ENCODE results near the gene IGLON5.
A peak's percentile ranks its signal among the peaks of the same experiment; 100 is the strongest.

IGLON5 gene

DNA sequence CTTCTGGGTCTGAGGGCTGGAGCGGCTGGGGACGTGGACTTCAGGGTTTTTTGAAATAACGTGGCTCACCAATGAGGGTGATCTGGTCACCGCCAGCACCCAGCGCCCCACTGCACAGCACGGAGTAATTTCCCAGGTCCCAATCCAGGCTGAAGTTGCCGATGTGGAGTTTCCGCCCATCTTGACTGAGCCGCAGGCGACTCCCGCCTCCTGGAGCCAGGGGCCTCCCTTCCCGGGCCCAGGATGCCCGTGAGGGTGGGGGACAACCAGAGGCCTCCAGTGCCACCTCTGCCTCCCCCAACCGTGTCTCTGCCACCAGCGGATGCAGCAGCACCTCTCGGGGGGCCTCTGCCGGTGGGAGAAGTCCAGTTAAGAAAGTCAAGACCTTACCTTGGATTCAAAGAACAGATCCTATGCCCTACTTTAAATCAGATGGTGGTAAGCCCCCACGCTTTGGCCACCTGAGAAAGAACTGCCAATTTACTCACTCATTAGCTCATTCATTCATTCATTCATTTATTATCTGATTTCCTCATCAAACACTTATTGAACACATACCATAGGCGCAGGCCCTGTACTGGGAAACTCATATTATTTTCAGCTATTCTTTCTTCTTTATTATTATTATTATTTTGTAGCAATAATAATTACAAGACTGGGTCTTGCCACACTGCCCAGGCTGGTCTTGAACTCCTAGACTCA, 26.6 kb downstream of the IGLON5 start:
- FAIRE-seq (no peak), DNase-seq (ENCODE audit: insufficient read length, low spot score) (no peak)

DNA sequence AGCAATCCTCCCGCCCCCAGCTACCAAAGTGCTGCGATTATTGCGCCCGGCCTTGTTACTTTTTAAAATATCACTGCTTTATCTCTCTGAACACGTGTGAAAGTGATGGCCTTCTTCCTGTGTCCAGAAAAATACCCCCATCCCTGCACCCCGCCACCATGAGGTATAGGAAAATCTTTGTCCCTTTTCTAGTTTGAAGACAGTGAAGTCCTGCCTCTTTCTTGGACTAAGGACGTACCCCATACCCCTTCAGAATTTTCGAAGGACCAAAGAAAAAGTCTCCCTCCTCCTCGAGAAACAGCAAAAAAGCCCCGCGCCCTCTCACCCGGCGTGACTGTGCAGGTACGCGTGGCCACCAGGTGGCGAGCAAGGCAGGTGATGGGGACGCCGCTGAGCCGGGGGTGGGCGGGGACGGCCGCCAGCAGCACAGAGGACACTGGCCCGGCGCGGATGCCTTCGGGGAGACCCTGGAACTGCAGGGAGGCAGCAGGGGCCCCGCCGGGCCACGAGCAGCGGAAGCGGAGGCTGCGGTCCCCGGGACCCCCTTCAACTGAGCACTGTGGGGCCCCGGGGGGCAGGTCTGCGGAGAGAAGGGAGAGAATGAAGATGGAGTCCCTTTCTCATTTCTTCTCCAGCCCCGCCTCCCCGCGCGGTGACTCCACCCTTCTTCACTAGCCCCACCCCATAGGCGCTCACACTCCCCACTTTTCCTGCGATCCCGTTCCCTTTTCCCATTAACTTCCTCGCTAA, 27.3 kb downstream of the IGLON5 start:
- DNase-seq (ENCODE audit: insufficient read length, low spot score) (peak; percentile 88), FAIRE-seq (peak; percentile 88)

DNA sequence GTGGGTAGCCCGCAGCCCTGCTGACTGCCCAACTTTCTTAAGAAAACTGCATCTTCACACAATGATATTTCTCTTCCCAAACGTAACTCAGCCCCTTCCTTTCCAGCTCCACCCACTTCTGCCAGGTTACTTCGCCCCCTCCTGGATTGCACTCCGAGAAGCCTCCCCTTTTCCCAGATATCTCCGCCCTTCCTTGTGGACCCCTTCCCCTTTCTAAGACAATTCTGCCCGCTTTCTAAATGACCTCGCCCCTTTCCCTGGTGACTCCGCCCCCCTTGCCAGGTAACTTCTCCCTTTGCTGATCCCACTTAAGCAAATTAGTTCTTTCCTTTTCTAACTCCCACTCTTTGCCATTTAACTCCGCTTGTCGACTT, 27.9 kb downstream of the IGLON5 start:
- DNase-seq (ENCODE audit: insufficient read length, low spot score) (no peak), FAIRE-seq (no peak)

DNA sequence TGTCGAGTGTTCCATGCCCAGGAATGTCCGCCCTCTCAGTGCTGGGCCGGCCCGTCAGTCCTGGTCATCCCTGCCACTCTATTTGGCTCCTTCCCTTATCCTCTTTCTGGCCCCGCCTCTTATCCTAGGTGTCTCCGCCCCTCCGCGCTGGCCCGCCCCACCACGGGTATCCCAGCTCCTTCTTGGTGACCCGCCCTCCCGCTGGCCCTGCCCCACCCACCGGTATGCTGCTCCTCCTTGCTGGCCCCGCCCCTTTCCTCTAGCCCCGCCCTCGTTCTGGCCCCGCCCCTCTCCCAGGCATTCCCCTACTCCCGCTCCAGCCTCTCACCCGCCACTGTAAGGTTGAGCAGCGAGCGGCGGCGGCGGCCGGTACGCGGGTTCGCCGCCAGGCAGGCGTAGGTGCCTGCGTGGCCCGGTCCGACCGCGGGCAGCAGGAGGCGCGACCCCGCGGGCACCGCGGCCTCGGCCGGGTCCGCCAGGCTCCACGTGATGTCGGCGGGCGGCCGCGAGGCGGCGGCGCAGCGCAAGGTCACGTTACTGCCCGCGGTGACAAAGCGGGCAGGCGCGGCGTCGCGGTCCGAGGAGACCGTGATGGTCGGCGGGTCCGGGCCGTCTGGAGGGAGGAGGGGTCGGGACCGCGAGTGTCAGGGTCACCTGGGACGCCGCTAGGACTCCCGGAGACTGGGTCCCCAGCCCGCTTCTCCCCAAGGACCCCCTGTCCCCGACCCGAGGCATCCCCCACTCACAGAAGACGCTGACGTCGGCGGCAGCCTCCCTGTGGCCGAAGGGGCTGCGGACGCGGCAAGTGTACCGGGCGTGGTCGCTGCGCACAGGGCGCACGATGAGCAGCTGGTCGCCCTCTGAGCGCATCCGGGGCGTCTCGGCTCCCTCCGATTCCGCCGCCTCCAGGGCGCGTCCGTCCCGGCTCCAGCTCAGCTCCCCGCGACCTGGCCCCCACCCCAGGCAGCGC, 28.5 kb downstream of the IGLON5 start:
- peak; percentile 89 for FAIRE-seq
- DNase-seq (ENCODE audit: insufficient read length, low spot score), result peak; percentile 91

DNA sequence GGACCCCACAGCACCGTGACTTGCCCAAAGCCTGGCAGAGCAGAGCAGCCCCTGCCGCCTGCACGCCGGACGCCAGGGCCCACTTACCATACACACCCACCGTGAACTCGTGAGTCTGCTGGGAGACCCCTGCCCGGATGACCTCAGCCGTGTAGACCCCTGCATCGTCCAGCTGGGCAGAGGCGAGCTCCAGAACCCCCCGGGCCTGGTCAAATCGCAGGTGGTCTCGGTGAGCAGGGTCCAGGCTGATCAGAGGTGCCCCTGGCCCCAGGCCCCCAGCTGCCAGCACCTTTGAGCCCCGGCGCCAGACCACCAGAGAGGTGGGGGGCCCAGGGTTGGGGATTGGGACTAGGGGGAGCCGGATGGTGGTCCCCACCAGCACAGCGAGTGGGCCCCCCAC, 29.6 kb downstream of the IGLON5 start:
- FAIRE-seq (no peak), DNase-seq (ENCODE audit: insufficient read length, low spot score) (no peak)

DNA sequence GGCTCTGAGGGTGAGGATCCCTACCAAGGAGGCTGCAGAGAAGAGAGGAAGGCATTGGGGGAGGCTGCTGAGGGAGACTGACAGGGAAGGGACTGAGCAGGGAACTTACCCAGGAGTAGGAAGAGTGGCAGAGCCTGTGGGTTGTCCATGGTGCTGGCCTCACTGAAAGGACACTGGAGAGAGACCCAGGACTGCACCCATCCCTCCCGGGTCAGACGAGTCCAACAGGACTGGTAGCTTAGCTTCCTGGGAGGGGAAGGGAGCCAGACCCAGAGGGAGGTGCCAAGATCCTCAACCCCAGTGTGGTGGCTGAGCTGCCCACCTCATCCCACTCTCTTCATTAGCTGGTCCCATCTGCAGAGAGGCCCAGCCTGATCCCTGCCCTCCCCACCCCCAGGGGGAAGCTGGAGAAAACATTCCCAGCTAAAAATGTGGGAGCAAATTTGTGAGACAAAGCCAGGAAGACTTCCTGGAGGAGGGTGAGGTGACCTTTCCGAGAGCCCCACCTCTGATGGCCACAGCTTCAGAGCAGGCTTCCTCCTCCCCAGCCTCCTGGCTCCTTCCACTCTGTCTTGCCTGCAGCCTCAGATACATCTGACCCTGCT, 30.6 kb downstream of the IGLON5 start, which contains the start of gene VSIG10L:
Gene VSIG10L (minus strand): TSS at position 164 of the 605 bp plus-strand sequence. CDS start 15 bp downstream, at position 149.
- no peak for FAIRE-seq
- DNase-seq (ENCODE audit: insufficient read length, low spot score), result no peak

DNA sequence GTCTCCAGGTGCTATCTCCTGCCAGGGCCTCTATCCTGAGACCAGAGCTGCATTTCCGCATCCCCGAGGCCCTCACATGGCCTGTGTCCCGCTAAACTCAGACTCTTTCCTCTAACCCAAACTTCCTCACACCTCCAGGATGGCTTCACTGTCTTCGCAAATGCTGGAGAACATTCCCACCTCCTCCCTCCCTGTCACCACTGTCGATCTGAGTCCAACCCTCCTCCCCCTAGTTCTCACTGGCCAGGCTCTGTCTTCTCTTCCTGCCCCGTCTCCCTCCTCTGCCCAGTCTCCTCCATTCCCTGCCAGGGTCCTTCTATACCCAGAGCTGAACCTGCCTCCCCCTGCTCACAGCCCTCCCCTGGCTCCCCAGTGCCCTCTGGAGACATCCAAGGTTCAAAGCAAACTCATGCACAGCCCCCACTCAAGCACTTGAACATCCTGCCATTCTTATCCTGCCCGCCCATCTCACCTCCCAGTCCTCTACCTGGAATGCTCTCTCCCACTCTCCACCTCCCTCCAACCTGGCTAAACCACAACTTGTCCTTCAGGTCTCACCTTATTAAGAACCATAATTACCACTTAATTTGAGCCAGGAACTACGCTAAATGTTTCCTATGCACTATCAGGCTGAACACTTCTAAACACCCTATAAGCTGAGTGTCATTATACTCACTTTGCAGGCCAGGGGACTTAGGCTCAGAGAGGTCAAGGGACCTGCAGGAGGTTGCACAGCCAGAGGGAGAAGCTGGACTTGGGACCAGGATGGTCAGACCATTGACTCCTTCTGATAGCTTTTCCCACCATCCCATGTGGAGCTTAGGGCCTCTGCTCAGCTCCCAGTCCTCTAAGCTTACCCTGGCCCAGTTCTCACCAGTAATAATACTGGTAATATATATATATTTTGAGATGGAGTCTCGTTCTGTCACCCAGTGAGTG, 31.5 kb downstream of the IGLON5 start:
- DNase-seq (ENCODE audit: insufficient read length, low spot score) (no peak), FAIRE-seq (no peak)

DNA sequence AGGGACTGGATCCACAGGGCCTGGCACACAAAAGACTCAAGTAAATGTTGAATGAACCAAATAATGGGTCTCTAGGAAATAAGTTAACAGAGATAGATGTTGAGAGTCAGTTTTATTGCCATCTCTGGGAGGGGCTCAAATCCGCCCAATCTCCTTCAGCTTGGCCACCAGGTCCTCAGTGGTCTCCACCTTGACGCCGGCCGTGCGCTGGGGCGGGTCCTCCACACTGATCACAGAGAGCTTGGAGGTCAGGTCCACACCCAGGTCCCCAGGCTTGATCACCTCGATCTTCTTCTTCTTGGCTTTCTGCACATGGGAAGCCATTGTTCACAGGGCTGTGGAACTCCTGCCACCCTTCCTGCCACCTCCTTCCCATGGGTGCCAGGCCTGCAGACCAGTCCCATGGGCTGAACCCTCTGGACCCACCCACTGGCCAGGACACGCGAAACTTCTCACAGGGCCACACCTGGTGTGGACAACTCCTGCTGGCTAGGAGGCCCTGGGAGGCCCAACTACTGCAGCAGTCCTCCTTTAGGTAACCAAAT, 33.7 kb downstream of the IGLON5 start:
- no peak for FAIRE-seq
- no peak for DNase-seq (ENCODE audit: insufficient read length, low spot score)

DNA sequence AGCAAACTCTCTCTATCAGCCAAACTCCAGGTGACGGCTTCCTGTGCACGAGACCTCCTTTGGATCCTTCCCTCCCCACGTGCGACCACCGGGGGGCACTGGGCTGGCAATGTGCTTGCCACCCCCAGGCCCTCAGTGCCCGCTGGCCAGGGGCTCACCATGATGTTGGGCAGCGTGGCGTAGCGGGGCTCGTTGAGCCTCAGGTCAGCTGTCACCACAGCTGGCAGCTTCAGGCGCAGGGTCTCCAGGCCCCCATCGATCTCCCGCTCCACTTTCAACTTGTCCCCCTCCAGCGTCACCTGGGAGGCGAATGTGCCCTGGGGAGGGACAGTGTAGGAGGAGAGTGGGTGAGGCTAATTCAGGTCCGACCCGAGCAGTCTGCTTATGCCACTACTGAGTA, 35.3 kb downstream of the IGLON5 start:
- DNase-seq (ENCODE audit: insufficient read length, low spot score), result no peak
- FAIRE-seq, result no peak

DNA sequence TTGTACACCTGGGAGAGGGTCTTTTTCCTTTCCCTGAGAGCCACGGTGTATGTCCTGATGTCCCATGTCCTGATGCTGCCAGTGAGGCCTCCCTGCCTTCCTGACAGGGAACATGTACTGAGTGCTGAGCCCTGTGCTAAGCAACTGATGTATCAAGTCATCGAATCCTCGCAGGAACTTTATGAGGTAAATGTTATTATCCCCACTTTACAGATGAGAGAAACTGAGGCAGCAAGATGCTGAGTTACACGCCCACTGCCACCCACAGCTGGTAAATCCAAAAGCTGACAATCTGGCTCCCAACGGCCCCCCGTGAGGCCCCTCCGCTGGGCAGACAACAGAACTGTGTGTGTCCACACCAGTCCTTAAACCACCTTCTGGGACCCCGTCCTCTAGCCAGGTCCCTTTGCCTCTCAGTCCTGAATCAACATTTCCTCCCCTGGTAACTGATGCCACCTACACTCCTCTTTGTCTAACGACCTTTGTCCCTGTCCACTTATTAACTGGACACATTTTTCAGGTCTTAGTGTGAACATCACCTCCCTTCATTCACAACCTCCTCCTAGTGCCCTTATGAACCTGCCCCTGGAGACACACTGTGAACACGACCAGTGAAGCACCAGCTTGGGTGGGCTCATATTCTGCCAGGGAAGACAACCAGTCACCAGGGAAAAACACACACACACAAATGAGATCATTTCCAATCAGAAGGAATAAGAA, 35.9 kb downstream of the IGLON5 start:
- no peak for FAIRE-seq
- no peak for DNase-seq (ENCODE audit: insufficient read length, low spot score)

DNA sequence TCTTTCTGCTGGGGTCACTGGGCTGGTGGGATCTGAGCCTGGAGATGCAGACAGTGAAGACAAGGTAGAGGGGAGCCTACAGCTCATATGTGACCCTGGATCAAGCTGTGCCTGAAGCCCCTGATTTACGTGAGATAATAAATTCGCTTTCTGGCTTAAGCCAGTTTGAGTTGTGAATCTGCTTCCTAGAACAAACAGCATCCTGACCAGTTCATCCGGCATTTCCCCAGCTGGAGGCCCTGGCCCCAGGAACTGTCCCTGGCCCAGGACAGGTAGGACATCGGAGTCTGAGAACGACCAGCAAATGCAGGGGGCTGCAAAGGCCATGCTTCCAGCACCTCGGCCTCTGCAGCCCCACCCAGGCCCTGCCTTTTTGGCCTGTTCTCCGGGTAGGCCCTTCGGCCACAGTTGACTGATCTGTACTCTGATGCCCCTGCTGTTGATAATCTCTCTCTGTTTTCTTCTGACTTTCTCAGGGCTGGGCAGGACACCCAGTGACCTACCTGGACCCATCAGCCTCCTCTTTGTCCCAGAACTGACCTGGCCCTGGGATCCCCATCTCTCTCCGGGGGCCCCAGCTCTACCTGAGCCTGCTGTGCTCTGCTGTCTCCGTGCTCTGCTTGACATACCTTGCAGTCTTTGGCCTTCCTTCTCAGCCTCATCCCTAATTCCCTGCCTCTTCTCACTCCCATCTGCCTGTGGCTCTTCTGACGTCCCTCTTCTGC, 40.0 kb downstream of the IGLON5 start:
- FAIRE-seq (no peak), DNase-seq (ENCODE audit: insufficient read length, low spot score) (no peak)

DNA sequence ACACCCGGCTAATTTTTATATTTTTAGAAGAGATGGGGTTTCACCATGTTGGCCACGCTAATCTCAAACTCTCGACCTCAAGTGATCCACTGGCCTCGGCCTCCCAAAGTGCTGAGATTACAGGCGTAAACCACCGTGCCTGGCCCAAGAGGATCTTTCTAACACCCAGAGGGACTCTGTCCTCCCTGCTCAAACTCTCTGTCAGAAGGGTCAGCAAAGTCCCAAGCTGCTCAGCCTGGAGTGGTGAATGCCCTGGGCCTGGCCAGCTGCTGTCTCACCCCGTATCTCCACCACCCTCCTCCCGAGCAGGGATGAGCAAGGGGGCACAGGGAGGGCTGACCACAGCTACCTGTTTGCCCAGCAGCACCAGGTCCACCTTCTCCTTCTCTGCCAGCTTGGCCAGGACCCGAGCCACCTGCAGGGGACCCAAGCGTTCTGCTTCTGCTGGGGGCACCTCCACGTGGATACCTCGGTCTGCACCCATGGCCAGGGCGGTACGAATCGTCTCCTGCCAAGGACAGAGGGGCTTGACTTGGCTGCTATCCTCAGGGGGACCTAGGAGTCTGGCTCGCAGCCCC, 41.4 kb downstream of the IGLON5 start:
- DNase-seq (ENCODE audit: insufficient read length, low spot score), result no peak
- FAIRE-seq, result no peak

DNA sequence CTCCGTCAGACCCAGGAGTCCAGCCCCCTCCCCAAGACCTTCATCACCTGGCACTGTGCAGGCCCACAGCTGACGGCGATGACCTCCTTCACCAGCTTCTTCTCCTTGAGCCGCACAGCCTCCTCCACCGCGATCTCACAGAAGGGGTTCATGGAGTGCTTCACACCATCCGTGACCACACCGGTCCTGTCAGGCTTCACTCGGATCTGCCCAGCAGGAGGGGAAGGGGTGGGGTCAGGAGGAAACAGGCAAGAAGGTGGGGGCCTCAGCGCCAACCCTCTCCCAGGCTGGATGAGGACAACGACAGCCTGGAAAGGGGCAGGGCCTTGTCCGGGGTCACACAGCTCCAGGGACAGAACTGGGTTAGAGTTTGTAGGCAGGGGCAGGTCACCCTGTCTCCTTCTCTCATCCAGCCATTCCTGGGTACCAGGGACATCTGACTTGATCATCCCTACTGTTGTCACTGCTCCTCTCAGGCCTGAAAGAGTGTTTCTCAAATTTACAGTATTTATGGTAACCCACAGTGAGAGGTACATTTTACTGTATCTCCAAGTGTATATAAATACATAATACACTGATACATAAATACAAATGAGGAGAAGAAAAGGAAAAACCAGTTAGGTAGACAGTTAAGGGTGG, 42.8 kb downstream of the IGLON5 start:
- no peak for DNase-seq (ENCODE audit: insufficient read length, low spot score)
- no peak for FAIRE-seq

DNA sequence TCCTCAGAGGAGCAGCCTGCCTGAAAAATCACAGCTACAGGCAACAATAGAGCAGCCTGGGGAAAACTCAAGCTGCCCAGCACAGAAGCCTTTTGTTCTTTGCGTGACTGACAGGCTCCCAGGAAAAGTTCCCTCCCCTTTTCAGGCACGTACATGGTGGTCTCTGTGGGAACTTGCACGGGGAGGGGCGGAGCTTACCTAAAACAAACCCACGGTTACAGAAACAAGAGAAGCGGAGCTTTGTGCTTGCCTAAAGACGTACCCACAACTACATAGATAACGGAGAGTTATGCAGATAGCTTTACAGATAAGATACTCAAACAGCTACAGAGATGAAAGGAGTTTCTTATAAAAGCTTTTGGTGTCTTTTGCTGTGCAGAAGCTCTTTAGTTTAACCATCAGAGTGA, 43.3 kb downstream of the IGLON5 start:
- no peak for DNase-seq (ENCODE audit: insufficient read length, low spot score)
- no peak for FAIRE-seq

DNA sequence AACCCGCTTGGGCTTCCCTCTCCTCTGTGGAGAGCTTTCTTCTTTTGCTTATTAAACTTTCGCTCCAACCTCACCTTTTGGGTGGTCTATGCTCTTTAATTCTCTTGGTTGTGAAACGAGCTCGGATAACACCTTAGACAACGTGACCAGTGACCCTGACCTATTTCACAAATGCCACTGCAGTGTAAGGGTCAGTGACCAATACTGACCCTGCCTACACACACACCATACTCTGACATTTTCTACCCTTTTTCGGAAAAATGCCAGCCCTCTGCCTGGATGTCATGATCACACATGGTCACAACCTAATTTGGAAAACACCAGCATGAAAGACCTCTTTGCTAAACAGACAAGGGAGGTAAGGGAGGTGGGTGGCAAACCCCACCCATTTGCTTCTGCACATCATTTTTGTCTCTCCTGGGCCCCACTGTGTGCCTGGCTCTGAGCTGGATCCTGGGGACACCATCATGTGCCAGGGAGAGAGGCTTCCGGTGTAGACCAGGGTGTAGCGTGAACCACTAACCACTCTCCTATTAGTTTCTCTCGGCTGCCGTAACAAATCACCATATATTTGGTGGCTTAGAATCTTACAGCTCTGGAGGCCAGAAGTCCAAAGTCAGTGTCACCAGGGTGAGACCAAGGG, 44.8 kb downstream of the IGLON5 start:
- FAIRE-seq, result no peak
- no peak for DNase-seq (ENCODE audit: insufficient read length, low spot score)

DNA sequence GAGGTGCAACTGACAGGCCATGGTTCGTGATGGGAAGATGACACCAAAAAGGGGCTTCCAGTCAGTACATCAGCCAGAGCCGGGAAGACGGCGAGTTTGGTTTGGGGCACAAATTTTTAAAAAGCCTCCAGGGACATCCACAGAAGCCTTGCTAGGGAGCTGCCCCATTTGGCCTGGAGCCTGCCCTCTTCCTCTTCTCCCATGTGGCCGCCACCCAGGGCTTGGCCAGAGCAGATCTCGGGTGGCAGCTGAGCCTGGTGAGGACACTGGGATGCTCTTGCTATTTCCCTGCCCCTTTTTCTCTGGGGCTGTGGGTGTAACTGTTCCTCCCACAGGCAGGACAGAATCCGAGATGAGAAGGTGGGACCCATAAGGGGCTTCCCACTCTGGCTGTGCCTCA, 46.5 kb downstream of the IGLON5 start:
- no peak for FAIRE-seq

DNA sequence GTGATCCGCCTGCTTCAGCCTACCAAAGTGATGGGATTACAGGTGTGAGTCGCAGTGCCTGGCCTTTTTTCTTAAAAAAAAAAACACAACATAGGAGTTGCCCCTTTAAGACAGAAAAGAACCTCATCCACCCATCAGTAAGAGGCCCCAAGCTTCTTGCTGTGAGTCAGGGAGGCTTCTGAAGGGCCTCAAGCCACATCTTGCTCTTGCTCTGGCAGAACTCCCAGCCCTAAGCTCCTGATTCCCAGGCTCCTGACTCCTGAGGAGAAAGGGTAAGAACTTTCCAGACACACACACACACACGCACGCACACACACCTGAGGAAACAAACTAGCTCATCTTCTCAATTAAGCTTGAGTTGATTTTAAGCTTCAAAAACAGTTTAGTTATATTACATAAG, 47.9 kb downstream of the IGLON5 start:
- FAIRE-seq (no peak), DNase-seq (ENCODE audit: insufficient read length, low spot score) (no peak)

More for the DNA sequence above, 46.5 kb downstream of the IGLON5 start:
- no peak for DNase-seq (ENCODE audit: insufficient read length, low spot score)

Data from HTR-8/SVneo (cell line).